Parathyroid adenoma (tissue), 2 donors: ENCODE results near the gene CARD10.

Experiments
- H2AFZ ChIP-seq: fragments of 300-600 bp; sonication (generic); one replicate; pipeline ENCODE4 v1.7.0; 2017; ENCODE audit warnings: antibody characterized with exemption, mild to moderate bottlenecking
- H3K27ac ChIP-seq: fragments of 300-600 bp; sonication (generic); one replicate; pipeline ENCODE4 v1.7.0; 2017
- H3K27me3 ChIP-seq: fragments of 300-600 bp; sonication (generic); one replicate; pipeline ENCODE4 v1.7.0; 2017; ENCODE audit warnings: low read length; ENCODE audit not compliant: control insufficient read depth, insufficient read depth
- H3K36me3 ChIP-seq: fragments of 300-600 bp; sonication (generic); one replicate; pipeline ENCODE4 v1.7.0; 2017; ENCODE audit warnings: low read length; ENCODE audit not compliant: control insufficient read depth, insufficient read depth
- H3K4me1 ChIP-seq: fragments of 300-600 bp; sonication (generic); one replicate; pipeline ENCODE4 v1.7.0; 2017; ENCODE audit warnings: control low read depth
- H3K4me2 ChIP-seq: fragments of 300-600 bp; sonication (generic); one replicate; pipeline ENCODE4 v1.7.0; 2017; ENCODE audit warnings: low read length
- H3K4me3 ChIP-seq: fragments of 300-600 bp; sonication (generic); one replicate; pipeline ENCODE4 v1.7.0; 2017; ENCODE audit warnings: low read depth, low read length
- H3K79me2 ChIP-seq: fragments of 300-600 bp; sonication (generic); one replicate; pipeline ENCODE4 v1.7.0; 2017; ENCODE audit warnings: control low read depth
- H3K9ac ChIP-seq: fragments of 300-600 bp; sonication (generic); one replicate; pipeline ENCODE4 v1.7.0; 2017; ENCODE audit warnings: mild to moderate bottlenecking
- H3K9me3 ChIP-seq: fragments of 300-600 bp; sonication (generic); one replicate; pipeline ENCODE4 v1.7.0; 2017; ENCODE audit warnings: low read length; ENCODE audit not compliant: control insufficient read depth
- TF ChIP-seq, protein P1 (sequence below): fragments of 300-600 bp; sonication (generic); IDR thresholded peaks from one replicate; pipeline ENCODE4 v1.7.0; 2017; ENCODE audit warnings: antibody characterized with exemption, mild to moderate bottlenecking
- donor health status: primary hyperparathyroidism.

CARD10 gene

DNA sequence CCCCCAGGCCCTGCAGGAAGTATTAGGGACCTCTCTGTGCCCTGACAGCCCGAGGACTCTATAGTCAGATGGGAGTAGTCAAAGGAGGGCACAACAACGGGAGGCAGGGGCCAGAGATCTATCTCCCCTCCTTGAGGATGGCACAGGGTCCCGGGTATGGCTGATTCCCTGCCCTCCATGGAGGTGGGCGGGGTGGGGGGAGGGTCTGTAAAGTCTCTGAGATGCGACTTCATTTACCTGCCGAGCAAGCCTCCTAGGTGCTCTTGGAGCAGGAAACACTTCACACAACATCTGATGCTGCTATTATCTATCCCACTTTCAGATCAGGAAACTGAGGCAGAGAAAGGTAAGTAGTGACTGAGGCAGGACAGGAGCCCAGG lies 40.3 kb upstream of the CARD10 start:
- Histone ChIP-seq H3K27ac (peak overlapping the region; percentile 76), H3K9me3 (no peaks in the 10 kb centered on the region), H3K4me2 (peak overlapping the region; percentile 76), H2AFZ (peak overlapping the region; percentile 69), H3K79me2 (no peaks in the 10 kb centered on the region), H3K27me3 (no peaks in the 10 kb centered on the region), H3K4me3 (peak overlapping the region; percentile 56), H3K36me3 (no peaks in the 10 kb centered on the region), H3K9ac (no peak overlapping the region), H3K4me1 (peaks cover 8% of the 10 kb centered on the region)
- TF ChIP-seq, protein P1, sequence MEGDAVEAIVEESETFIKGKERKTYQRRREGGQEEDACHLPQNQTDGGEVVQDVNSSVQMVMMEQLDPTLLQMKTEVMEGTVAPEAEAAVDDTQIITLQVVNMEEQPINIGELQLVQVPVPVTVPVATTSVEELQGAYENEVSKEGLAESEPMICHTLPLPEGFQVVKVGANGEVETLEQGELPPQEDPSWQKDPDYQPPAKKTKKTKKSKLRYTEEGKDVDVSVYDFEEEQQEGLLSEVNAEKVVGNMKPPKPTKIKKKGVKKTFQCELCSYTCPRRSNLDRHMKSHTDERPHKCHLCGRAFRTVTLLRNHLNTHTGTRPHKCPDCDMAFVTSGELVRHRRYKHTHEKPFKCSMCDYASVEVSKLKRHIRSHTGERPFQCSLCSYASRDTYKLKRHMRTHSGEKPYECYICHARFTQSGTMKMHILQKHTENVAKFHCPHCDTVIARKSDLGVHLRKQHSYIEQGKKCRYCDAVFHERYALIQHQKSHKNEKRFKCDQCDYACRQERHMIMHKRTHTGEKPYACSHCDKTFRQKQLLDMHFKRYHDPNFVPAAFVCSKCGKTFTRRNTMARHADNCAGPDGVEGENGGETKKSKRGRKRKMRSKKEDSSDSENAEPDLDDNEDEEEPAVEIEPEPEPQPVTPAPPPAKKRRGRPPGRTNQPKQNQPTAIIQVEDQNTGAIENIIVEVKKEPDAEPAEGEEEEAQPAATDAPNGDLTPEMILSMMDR = no peak

- H3K9ac ChIP-seq = no peak overlapping the region
- no peaks in the 10 kb centered on the region for H3K36me3 ChIP-seq
- H3K27me3 ChIP-seq = no peaks in the 10 kb centered on the region
- H3K4me3 ChIP-seq = no peak overlapping the region
- no peak overlapping the region for H3K27ac ChIP-seq
- H2AFZ ChIP-seq = no peak overlapping the region
- no peak overlapping the region for H3K4me2 ChIP-seq
- H3K79me2 ChIP-seq = no peaks in the 10 kb centered on the region
- peaks cover 6% of the 10 kb centered on the region for H3K4me1 ChIP-seq
- no peaks in the 10 kb centered on the region for H3K9me3 ChIP-seq
- TF ChIP-seq, protein P1 = no peak
These were observed 39.6 kb upstream of the CARD10 start for GRCh38 chr22:37558815-37559214.

DNA sequence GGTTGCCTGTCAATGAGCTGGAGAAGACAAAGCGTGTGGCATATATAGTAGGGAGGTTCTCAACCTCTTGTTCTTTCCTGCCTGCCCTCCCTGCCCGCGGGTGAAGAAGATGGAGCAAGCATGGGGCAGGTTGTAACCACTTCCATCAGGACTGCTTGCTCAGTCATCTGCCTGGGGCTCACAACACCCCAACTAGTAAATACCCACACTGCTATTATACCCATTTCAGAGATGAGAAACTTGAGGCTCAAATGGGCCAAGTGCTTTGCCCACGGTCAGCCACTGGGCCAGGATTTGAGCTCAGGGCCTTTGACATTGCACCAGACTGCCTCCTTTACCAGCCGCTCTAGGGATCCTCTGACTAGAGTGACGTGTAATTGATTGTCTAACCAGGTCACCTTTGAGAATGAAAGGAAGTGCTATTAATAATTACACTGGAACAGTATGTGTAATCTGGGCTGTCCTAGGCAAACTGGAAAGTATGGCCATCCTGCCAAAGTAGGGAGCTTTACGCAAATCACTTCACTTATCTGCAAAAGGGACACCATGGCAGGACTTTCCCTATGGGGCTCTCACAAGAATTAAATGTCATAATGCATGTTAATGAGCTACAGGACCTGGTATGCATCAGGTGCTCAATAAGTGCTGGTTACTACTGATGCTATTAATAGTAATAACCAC lies 38.2 kb upstream of the CARD10 start:
- no peaks in the 10 kb centered on the region for H3K79me2 ChIP-seq
- TF ChIP-seq, protein P1 = no peak
- H3K9ac ChIP-seq = no peak overlapping the region
- no peak overlapping the region for H3K4me3 ChIP-seq
- no peak overlapping the region for H3K4me2 ChIP-seq
- H3K4me1 ChIP-seq = peaks cover 2% of the 10 kb centered on the region
- no peak overlapping the region for H2AFZ ChIP-seq
- H3K9me3 ChIP-seq = no peaks in the 10 kb centered on the region
- H3K27me3 ChIP-seq = no peaks in the 10 kb centered on the region
- H3K27ac ChIP-seq = peak overlapping the region; percentile 19
- no peaks in the 10 kb centered on the region for H3K36me3 ChIP-seq

DNA sequence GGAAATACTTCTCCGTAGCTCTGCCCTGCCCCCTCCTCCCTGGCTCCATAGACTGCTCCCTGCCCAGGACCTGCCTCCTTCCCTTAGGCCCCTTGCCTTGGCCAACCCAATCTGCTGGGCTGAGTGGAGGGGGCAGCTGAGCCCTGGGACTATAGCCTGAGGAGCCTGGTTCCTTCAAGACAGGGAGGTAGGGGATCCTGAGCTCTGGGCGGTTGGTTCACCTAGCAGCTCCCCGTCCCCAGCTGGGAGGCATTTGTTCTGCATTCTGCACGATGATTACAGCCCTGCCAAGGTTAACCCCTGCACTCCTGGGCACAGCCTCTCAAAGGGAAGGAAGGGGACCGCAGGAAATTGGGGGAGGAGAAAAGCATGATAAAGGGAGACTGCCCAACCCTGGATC lies 37.5 kb upstream of the CARD10 start:
- Histone ChIP-seq H3K27ac (no peak overlapping the region), H3K4me1 (no peaks in the 10 kb centered on the region), H3K9ac (no peak overlapping the region)

More for the DNA sequence above, 37.5 kb upstream of the CARD10 start:
- H3K27me3 ChIP-seq = no peaks in the 10 kb centered on the region
- no peaks in the 10 kb centered on the region for H3K9me3 ChIP-seq
- no peaks in the 10 kb centered on the region for H3K79me2 ChIP-seq
- no peak overlapping the region for H3K4me3 ChIP-seq
- no peak overlapping the region for H3K4me2 ChIP-seq
- H2AFZ ChIP-seq = no peak overlapping the region
- no peaks in the 10 kb centered on the region for H3K36me3 ChIP-seq
- TF ChIP-seq, protein P1 = no peak
